ENCODE data around the gene DDX56. TPM values are rescaled to one million over a fixed set of nuclear protein-coding genes. Genes with fewer than 3 reads are reported as not detected.

DDX56 gene
- polyA plus RNA-seq, 3 donors = 32.2 to 69.3 (median 33.9) TPM

DNA sequence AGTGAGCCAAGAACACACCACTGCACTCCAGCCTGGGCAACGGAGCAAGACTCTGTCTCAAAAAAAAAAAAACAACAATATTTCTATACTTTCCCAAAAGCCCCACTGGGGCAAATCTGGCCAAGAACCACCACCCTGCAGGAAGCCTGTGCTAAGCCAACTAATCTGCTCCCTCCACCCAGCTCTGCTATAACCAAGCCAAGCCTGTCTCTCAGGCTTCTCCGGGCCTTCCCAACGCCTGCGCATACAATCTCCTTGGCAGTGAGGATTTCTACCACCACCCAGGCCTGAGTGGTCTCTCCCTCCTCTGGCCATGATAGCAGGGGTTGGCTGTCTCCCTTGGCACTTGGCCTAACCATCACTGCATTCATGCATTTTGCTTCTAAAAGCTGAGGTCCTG lies 14.2 kb downstream of the DDX56 start:
- Histone ChIP-seq H3K9ac (ENCODE audit: insufficient read depth, low read length, poor library complexity, severe bottlenecking) (no peak overlapping the region), H3K36me3 (replicated peaks in 1 of 2; ENCODE audit: control insufficient read depth in 1 of 2, insufficient read depth in 2 of 2, low read length in 2 of 2) (peaks cover 6 to 13% of the 10 kb centered on the region in 2 donors), H3K27me3 (ENCODE audit: control insufficient read depth in 2 of 2, insufficient read depth in 2 of 2, low read length in 2 of 2) (no peaks in the 10 kb centered on the region), H3K4me1 (ENCODE audit: control insufficient read depth in 1 of 2, insufficient read depth in 2 of 2, low read length in 2 of 2) (no peaks in the 10 kb centered on the region), H2AFZ (ENCODE audit: insufficient read depth, low read depth, low read length, poor library complexity, severe bottlenecking) (no peak overlapping the region), H3K4me2 (replicated peaks; ENCODE audit: extremely low read depth, low read length, poor library complexity, severe bottlenecking) (no peak overlapping the region), H3K79me2 (ENCODE audit: insufficient read depth, low read length) (no peaks in the 10 kb centered on the region), H4K20me1 (ENCODE audit: insufficient read depth, low read length) (peaks cover 2% of the 10 kb centered on the region), H3K27ac (ENCODE audit: low read depth in 1 of 2, low read length in 2 of 2) (no peak overlapping the region), H3K9me3 (replicated peaks in 1 of 2; ENCODE audit: control insufficient read depth in 1 of 2, insufficient read depth in 1 of 2, low read length in 2 of 2) (no peaks in the 10 kb centered on the region), H3K4me3 (replicated peaks in 1 of 3; ENCODE audit: low read depth in 2 of 3, low read length in 3 of 3) (no peak overlapping the region)
- Mint-ChIP-seq H3K27me3 (ENCODE audit: low read depth in 3 of 3) (peaks cover 1 to 10% (median 6%) of the 10 kb centered on the region in 3 donors), H3K27ac (no peak overlapping the region), H3K4me1 (no peaks in the 10 kb centered on the region), H3K4me3 (no peak overlapping the region), H3K9me3 (no peaks in the 10 kb centered on the region), H3K36me3 (peaks cover 6 to 13% of the 10 kb centered on the region in 2 donors)
- intact Hi-C loops (cut with micrococcal nuclease) = no loop called here
- no peak for DNase-seq
- WGBS (ENCODE audit: insufficient coverage) = 100% methylated on average over 3 of the region's 4 CpGs
- TF ChIP-seq, protein P1, sequence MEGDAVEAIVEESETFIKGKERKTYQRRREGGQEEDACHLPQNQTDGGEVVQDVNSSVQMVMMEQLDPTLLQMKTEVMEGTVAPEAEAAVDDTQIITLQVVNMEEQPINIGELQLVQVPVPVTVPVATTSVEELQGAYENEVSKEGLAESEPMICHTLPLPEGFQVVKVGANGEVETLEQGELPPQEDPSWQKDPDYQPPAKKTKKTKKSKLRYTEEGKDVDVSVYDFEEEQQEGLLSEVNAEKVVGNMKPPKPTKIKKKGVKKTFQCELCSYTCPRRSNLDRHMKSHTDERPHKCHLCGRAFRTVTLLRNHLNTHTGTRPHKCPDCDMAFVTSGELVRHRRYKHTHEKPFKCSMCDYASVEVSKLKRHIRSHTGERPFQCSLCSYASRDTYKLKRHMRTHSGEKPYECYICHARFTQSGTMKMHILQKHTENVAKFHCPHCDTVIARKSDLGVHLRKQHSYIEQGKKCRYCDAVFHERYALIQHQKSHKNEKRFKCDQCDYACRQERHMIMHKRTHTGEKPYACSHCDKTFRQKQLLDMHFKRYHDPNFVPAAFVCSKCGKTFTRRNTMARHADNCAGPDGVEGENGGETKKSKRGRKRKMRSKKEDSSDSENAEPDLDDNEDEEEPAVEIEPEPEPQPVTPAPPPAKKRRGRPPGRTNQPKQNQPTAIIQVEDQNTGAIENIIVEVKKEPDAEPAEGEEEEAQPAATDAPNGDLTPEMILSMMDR (IDR thresholded peaks at IDR 0.05) = no peak

DNA sequence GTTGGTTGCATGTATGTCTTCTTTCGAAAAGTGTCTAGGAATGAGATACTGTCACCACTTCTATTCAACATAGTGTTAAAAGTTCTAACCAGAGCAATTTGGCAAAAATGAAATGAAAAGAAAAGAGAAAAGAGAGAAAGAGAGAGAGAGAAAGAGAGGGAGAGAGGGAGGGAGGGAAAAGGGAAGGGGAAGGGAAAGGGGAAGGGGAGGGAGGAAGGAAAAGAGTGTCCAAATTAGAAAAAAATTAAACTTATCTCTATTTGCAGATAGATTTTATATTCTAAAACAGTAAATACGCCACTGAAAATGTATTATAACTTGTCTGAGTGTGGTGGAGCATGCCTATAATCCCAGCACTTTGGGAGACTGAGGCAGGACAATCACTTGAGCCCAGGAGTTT lies 16.2 kb downstream of the DDX56 start:
- no peaks in the 10 kb centered on the region for H3K36me3 ChIP-seq (replicated peaks in 1 of 2; ENCODE audit: control insufficient read depth in 1 of 2, insufficient read depth in 2 of 2, low read length in 2 of 2)
- TF ChIP-seq, protein P1 (IDR thresholded peaks at IDR 0.05) = no peak
- peaks cover 3 to 16% (median 10%) of the 10 kb centered on the region in 3 donors for H3K27me3 Mint-ChIP-seq (ENCODE audit: low read depth in 3 of 3)
- H3K4me3 ChIP-seq (replicated peaks in 1 of 3; ENCODE audit: low read depth in 2 of 3, low read length in 3 of 3) = no peak overlapping the region
- no peaks in the 10 kb centered on the region for H4K20me1 ChIP-seq (ENCODE audit: insufficient read depth, low read length)
- H3K27me3 ChIP-seq (ENCODE audit: control insufficient read depth in 2 of 2, insufficient read depth in 2 of 2, low read length in 2 of 2) = no peaks in the 10 kb centered on the region
- no peaks in the 10 kb centered on the region for H3K79me2 ChIP-seq (ENCODE audit: insufficient read depth, low read length)
- H3K4me1 ChIP-seq (ENCODE audit: control insufficient read depth in 1 of 2, insufficient read depth in 2 of 2, low read length in 2 of 2) = no peaks in the 10 kb centered on the region
- no peaks in the 10 kb centered on the region for H3K4me1 Mint-ChIP-seq
- WGBS (ENCODE audit: insufficient coverage) = no CpG with 5 or more reads among the region's 2 CpGs
- H3K4me2 ChIP-seq (replicated peaks; ENCODE audit: extremely low read depth, low read length, poor library complexity, severe bottlenecking) = no peak overlapping the region
- peaks cover 0 to 1% (median 0%) of the 10 kb centered on the region in 7 donors for H3K9me3 Mint-ChIP-seq
- H3K27ac Mint-ChIP-seq = no peak overlapping the region
- intact Hi-C loops (cut with micrococcal nuclease) = no loop called here
- no peak overlapping the region for H3K27ac ChIP-seq (ENCODE audit: low read depth in 1 of 2, low read length in 2 of 2)
- H3K9me3 ChIP-seq (replicated peaks in 1 of 2; ENCODE audit: control insufficient read depth in 1 of 2, insufficient read depth in 1 of 2, low read length in 2 of 2) = no peaks in the 10 kb centered on the region
- H3K9ac ChIP-seq (ENCODE audit: insufficient read depth, low read length, poor library complexity, severe bottlenecking) = no peak overlapping the region
- H3K4me3 Mint-ChIP-seq = no peak overlapping the region
- no peaks in the 10 kb centered on the region for H3K36me3 Mint-ChIP-seq
- H2AFZ ChIP-seq (ENCODE audit: insufficient read depth, low read depth, low read length, poor library complexity, severe bottlenecking) = no peak overlapping the region
- no peak for DNase-seq

All from CD14-positive monocyte (primary cell).